Panc1 (cell line): ENCODE results near the gene SUPT20HL1. TPM values are rescaled to one million over a fixed set of nuclear protein-coding genes. Genes with fewer than 3 reads are reported as not detected.

ENCODE experiments used
- ATAC-seq: fragments of 200-7000 bp; cut with Tn5 transposase; 2 replicates; pipeline ENCODE4 v1.9.1; 2020; ENCODE audit warnings: mild to moderate bottlenecking, moderate library complexity
- BruUV-seq: library from RNA; stranded (reverse); fragments of 400-500 nt; replicated peaks from 2 replicates; lab custom pipeline; 2021; lab: Mats Ljungman, UMichigan
- CTCF ChIA-PET: fragments of 300-600 bp; sonication (Branson Sonifier 250); formaldehyde crosslinking; loops from one replicate; lab custom pipeline; 2022; ENCODE audit warnings: antibody characterized with exemption; lab: Charles Lee
- POLR2A ChIA-PET: fragments of 300-600 bp; sonication (Branson Sonifier 250); formaldehyde crosslinking; loops from one replicate; lab custom pipeline; 2022; ENCODE audit warnings: antibody characterized with exemption; lab: Charles Lee
- DNase-seq: peaks from one replicate; pipeline ENCODE4 v3.0.0-alpha.2; 2010; ENCODE audit warnings: low read depth, low spot score
- H3K27ac ChIP-seq: 2 replicates; pipeline ENCODE4 v1.5.1; 2011; ENCODE audit warnings: mild to moderate bottlenecking, low read length, inconsistent platforms
- H3K27me3 ChIP-seq: fragments of 200-500 bp; sonication (Bioruptor generic); 2 replicates; pipeline ENCODE4 v1.6.0; 2014; ENCODE audit warnings: low read length, inconsistent platforms; ENCODE audit not compliant: control insufficient read depth, insufficient read depth
- H3K36me3 ChIP-seq: fragments of 200-500 bp; sonication (Bioruptor generic); 2 replicates; pipeline ENCODE4 v1.5.1; 2014; ENCODE audit warnings: inconsistent platforms, mild to moderate bottlenecking, low read length, moderate library complexity; ENCODE audit not compliant: control insufficient read depth, insufficient read depth
- H3K4me1 ChIP-seq: 2 replicates; pipeline ENCODE4 v1.5.1; 2011; ENCODE audit warnings: inconsistent platforms, mild to moderate bottlenecking, low read length, moderate library complexity; ENCODE audit not compliant: control insufficient read depth, insufficient read depth
- H3K4me3 ChIP-seq, 2 experiments: 2 replicates each; pipeline ENCODE4 v1.5.1; 2011 to 2012; ENCODE audit warnings: low read depth in 2 of 2, low read length in 2 of 2, mild to moderate bottlenecking in 2 of 2, inconsistent platforms in 1 of 2, moderate library complexity in 1 of 2
- H3K9me3 ChIP-seq: fragments of 200-500 bp; sonication (Bioruptor generic); 2 replicates; pipeline ENCODE4 v1.5.1; 2014; ENCODE audit warnings: low read depth, mild to moderate bottlenecking, inconsistent platforms, low read length, moderate library complexity; ENCODE audit not compliant: control insufficient read depth, insufficient read depth
- POLR2AphosphoS5 ChIP-seq: IDR thresholded peaks from 2 replicates; pipeline ENCODE4 v1.6.1; 2012; ENCODE audit warnings: mild to moderate bottlenecking, low read depth, low read length, moderate library complexity
- SIN3A ChIP-seq: IDR thresholded peaks from 2 replicates; pipeline ENCODE4 v1.6.1; 2012; ENCODE audit warnings: low read depth, mild to moderate bottlenecking, low read length, moderate library complexity, borderline replicate concordance; ENCODE audit not compliant: insufficient read depth
- TCF7L2 ChIP-seq: IDR thresholded peaks from 2 replicates; pipeline ENCODE4 v1.6.1; 2011; ENCODE audit warnings: mild to moderate bottlenecking, low read depth, low read length, inconsistent platforms
- in situ Hi-C: cut with HindIII; loops from 2 replicates; pipeline ENCODE4 v1.10.0; 2016; ENCODE audit warnings: low sequenced_read_pairs, low pct_unique_long_range_greater_than_20kb
- intact Hi-C: fragments of 100-400 bp; cut with micrococcal nuclease; formaldehyde crosslinking; loops from one replicate; pipeline ENCODE4 v1.10.0; 2022; ENCODE audit not compliant: unreplicated experiment
- total RNA-seq: library from RNA; stranded (reverse); gene quantifications from one replicate; pipeline ENCODE4 v1.2.1, GENCODE V29; 2021; ENCODE audit not compliant: unreplicated experiment
- TF ChIP-seq, protein P1 (sequence below), 2 experiments: IDR thresholded peaks; 2 replicates each; pipeline ENCODE4 v1.6.1; 2011 to 2012; ENCODE audit warnings: low read depth in 2 of 2, control low read depth in 1 of 2, low read length in 1 of 2, mild to moderate bottlenecking in 1 of 2, moderate library complexity in 1 of 2; ENCODE audit not compliant: insufficient read depth in 1 of 2
- TF ChIP-seq, protein P2 (sequence below): fragments of 450-650 bp; IDR thresholded peaks from 2 replicates; pipeline ENCODE4 v1.5.1; 2017; ENCODE audit warnings: mild to moderate bottlenecking

SUPT20HL1 gene
- total RNA-seq, 1 experiment from 2014 or later: not detected

DNA sequence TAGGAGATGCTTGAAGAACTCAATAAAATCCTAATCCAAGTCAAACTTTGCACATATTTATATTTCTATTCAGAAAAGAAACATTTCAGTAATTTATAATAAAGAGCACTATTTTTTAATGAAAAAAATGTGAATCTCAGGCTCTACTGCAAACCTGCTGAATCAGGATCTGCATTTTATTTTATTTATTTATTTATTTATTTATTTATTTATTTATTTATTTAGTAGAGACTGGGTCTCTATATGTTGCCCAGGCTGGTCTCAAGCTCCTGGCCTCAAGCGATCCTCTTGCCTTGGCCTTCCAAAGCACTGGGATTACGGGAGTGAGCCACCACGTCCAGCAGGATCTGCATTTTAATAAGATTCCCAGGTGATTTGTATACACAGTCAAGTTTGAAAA is 16.0 kb downstream of the SUPT20HL1 start:
- in situ Hi-C loops (no loop called here), intact Hi-C loops (no loop called here)
- TF ChIP-seq SIN3A (no peak), POLR2AphosphoS5 (no peak), TCF7L2 (no peak)
- TF ChIP-seq, protein P1, sequence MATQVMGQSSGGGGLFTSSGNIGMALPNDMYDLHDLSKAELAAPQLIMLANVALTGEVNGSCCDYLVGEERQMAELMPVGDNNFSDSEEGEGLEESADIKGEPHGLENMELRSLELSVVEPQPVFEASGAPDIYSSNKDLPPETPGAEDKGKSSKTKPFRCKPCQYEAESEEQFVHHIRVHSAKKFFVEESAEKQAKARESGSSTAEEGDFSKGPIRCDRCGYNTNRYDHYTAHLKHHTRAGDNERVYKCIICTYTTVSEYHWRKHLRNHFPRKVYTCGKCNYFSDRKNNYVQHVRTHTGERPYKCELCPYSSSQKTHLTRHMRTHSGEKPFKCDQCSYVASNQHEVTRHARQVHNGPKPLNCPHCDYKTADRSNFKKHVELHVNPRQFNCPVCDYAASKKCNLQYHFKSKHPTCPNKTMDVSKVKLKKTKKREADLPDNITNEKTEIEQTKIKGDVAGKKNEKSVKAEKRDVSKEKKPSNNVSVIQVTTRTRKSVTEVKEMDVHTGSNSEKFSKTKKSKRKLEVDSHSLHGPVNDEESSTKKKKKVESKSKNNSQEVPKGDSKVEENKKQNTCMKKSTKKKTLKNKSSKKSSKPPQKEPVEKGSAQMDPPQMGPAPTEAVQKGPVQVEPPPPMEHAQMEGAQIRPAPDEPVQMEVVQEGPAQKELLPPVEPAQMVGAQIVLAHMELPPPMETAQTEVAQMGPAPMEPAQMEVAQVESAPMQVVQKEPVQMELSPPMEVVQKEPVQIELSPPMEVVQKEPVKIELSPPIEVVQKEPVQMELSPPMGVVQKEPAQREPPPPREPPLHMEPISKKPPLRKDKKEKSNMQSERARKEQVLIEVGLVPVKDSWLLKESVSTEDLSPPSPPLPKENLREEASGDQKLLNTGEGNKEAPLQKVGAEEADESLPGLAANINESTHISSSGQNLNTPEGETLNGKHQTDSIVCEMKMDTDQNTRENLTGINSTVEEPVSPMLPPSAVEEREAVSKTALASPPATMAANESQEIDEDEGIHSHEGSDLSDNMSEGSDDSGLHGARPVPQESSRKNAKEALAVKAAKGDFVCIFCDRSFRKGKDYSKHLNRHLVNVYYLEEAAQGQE (IDR thresholded peaks at IDR 0.05; ENCODE audit: insufficient read depth in 1 of 2, low read depth in 2 of 2, low read length in 1 of 2): no peak
- TF ChIP-seq, protein P2, sequence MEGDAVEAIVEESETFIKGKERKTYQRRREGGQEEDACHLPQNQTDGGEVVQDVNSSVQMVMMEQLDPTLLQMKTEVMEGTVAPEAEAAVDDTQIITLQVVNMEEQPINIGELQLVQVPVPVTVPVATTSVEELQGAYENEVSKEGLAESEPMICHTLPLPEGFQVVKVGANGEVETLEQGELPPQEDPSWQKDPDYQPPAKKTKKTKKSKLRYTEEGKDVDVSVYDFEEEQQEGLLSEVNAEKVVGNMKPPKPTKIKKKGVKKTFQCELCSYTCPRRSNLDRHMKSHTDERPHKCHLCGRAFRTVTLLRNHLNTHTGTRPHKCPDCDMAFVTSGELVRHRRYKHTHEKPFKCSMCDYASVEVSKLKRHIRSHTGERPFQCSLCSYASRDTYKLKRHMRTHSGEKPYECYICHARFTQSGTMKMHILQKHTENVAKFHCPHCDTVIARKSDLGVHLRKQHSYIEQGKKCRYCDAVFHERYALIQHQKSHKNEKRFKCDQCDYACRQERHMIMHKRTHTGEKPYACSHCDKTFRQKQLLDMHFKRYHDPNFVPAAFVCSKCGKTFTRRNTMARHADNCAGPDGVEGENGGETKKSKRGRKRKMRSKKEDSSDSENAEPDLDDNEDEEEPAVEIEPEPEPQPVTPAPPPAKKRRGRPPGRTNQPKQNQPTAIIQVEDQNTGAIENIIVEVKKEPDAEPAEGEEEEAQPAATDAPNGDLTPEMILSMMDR: no peak
- H3K4me3 ChIP-seq: no peak overlapping the region
- H3K27ac ChIP-seq: no peak overlapping the region
- H3K4me1 ChIP-seq: no peaks in the 10 kb centered on the region
- no peaks in the 10 kb centered on the region for H3K9me3 ChIP-seq
- no peaks in the 10 kb centered on the region for H3K27me3 ChIP-seq
- DNase-seq (no peak), ATAC-seq (no peak)
- H3K36me3 ChIP-seq: no peaks in the 10 kb centered on the region
- ChIA-PET POLR2A (no interaction called here), CTCF (no interaction called here)
- BruUV-seq: no TSS peak

DNA sequence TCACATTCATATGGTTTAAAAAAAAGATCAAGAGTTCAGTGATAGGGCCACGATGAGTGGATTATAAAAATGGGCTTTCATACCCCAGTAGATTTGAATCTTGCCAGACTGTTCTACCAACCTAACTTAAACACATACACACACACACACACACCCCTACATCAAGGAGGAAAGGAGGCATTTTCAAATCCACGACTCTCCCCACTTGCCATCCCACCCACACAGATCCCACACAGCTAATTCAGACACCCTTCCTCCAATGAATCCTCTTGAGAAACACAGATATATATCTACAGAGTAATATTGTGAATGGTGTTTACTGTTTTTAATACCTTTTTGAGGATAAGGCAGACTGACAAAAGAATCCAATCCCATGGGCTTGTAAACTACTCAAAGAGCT is 16.8 kb downstream of the SUPT20HL1 start:
- H3K36me3 ChIP-seq: no peaks in the 10 kb centered on the region
- no peaks in the 10 kb centered on the region for H3K27me3 ChIP-seq
- POLR2A ChIA-PET: no interaction called here
- H3K4me1 ChIP-seq: no peaks in the 10 kb centered on the region
- H3K9me3 ChIP-seq: no peaks in the 10 kb centered on the region
- DNase-seq (no peak), ATAC-seq (no peak)
- CTCF ChIA-PET: no interaction called here
- in situ Hi-C loops (no loop called here), intact Hi-C loops (no loop called here)
- TF ChIP-seq, protein P2: no peak
- no peak for TF ChIP-seq POLR2AphosphoS5
- no peak for TF ChIP-seq TCF7L2
- no peak for TF ChIP-seq SIN3A
- TF ChIP-seq, protein P1 (IDR thresholded peaks at IDR 0.05; ENCODE audit: insufficient read depth in 1 of 2, low read depth in 2 of 2, low read length in 1 of 2): no peak
- H3K27ac ChIP-seq: no peak overlapping the region
- BruUV-seq: no TSS peak
- H3K4me3 ChIP-seq: no peak overlapping the region
